MM.1S (cell line): ENCODE measurements around the gene SHF.
A peak's percentile ranks its signal among the peaks of the same experiment; 100 is the strongest.

Source experiments
- DNase-seq: peaks from one replicate; pipeline ENCODE4 v3.0.0-alpha.2; 2015
- H2AFZ ChIP-seq: fragments of 300-600 bp; sonication (generic); 2 replicates; pipeline ENCODE4 v1.6.0; 2016; ENCODE audit warnings: antibody characterized with exemption, low read length
- H3F3A ChIP-seq: fragments of 300-600 bp; sonication (generic); 2 replicates; pipeline ENCODE4 v1.6.1; 2016; ENCODE audit warnings: mild to moderate bottlenecking, antibody characterized with exemption, low read length, moderate library complexity, mixed read lengths; ENCODE audit not compliant: insufficient read depth
- H3K27ac ChIP-seq: fragments of 300-600 bp; sonication (generic); 2 replicates; pipeline ENCODE4 v1.5.1; 2016; ENCODE audit warnings: mild to moderate bottlenecking, low read length
- H3K27me3 ChIP-seq: fragments of 300-600 bp; sonication (generic); replicated peaks from 2 replicates; pipeline ENCODE4 v1.6.0; 2016; ENCODE audit warnings: low read length; ENCODE audit not compliant: insufficient read depth
- H3K36me3 ChIP-seq: fragments of 300-600 bp; sonication (generic); replicated peaks from 2 replicates; pipeline ENCODE4 v1.6.1; 2016; ENCODE audit warnings: mild to moderate bottlenecking, low read length, mixed read lengths; ENCODE audit not compliant: insufficient read depth
- H3K4me1 ChIP-seq: fragments of 300-600 bp; sonication (generic); 2 replicates; pipeline ENCODE4 v1.6.1; 2016; ENCODE audit warnings: low read length, mixed read lengths
- H3K4me2 ChIP-seq: fragments of 300-600 bp; sonication (generic); 2 replicates; pipeline ENCODE4 v1.6.0; 2016; ENCODE audit warnings: low read depth, low read length
- H3K4me3 ChIP-seq: fragments of 300-600 bp; sonication (generic); 2 replicates; pipeline ENCODE4 v1.5.1; 2016; ENCODE audit warnings: low read length, mixed read lengths
- H3K79me2 ChIP-seq: fragments of 300-600 bp; sonication (generic); 2 replicates; pipeline ENCODE4 v1.6.1; 2016; ENCODE audit warnings: mixed run types, low read length, mixed read lengths
- H3K9ac ChIP-seq: fragments of 300-600 bp; sonication (generic); 2 replicates; pipeline ENCODE4 v1.6.1; 2016; ENCODE audit warnings: low read length, mixed read lengths
- H3K9me2 ChIP-seq: fragments of 300-600 bp; sonication (generic); replicated peaks from 2 replicates; pipeline ENCODE4 v1.6.1; 2016; ENCODE audit warnings: mild to moderate bottlenecking, low read length, mixed read lengths; ENCODE audit not compliant: insufficient read depth
- H3K9me3 ChIP-seq: fragments of 300-600 bp; sonication (generic); replicated peaks from 2 replicates; pipeline ENCODE4 v1.6.1; 2016; ENCODE audit warnings: mild to moderate bottlenecking, low read length, mixed read lengths; ENCODE audit not compliant: insufficient read depth
- H4K20me1 ChIP-seq: fragments of 300-600 bp; sonication (generic); 2 replicates; pipeline ENCODE4 v1.6.1; 2016; ENCODE audit warnings: mild to moderate bottlenecking, low read length, moderate library complexity, mixed read lengths; ENCODE audit not compliant: insufficient read depth
- EZH2 ChIP-seq: fragments of 300-600 bp; sonication (generic); optimal IDR thresholded peaks from 2 replicates; pipeline ENCODE3; 2017; ENCODE audit warnings: low read depth, mild to moderate bottlenecking, antibody characterized with exemption, low read length, mixed read lengths
- EZH2phosphoT487 ChIP-seq: fragments of 300-600 bp; sonication (generic); IDR thresholded peaks from 2 replicates; pipeline ENCODE4 v1.6.1; 2018; ENCODE audit warnings: antibody characterized with exemption, low read length
- TF ChIP-seq, protein P1 (sequence below): fragments of 300-600 bp; sonication (generic); IDR thresholded peaks from 2 replicates; pipeline ENCODE4 v1.5.1; 2016; ENCODE audit warnings: antibody characterized with exemption, low read length, mixed read lengths

Gene SHF

GRCh38 chr15:45134682-45135604 is 52.8 kb downstream of the SHF start:
- Histone ChIP-seq H3K9me2 (no peaks in the 10 kb centered on the region), H3K4me3 (peak overlapping the region; percentile 7; the same call in 1 of the 2 replicates)

GRCh38 chr15:45134046-45134445 is 53.7 kb downstream of the SHF start:
- TF ChIP-seq EZH2 = no peak
- TF ChIP-seq, protein P1, sequence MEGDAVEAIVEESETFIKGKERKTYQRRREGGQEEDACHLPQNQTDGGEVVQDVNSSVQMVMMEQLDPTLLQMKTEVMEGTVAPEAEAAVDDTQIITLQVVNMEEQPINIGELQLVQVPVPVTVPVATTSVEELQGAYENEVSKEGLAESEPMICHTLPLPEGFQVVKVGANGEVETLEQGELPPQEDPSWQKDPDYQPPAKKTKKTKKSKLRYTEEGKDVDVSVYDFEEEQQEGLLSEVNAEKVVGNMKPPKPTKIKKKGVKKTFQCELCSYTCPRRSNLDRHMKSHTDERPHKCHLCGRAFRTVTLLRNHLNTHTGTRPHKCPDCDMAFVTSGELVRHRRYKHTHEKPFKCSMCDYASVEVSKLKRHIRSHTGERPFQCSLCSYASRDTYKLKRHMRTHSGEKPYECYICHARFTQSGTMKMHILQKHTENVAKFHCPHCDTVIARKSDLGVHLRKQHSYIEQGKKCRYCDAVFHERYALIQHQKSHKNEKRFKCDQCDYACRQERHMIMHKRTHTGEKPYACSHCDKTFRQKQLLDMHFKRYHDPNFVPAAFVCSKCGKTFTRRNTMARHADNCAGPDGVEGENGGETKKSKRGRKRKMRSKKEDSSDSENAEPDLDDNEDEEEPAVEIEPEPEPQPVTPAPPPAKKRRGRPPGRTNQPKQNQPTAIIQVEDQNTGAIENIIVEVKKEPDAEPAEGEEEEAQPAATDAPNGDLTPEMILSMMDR = no peak
- no peak for TF ChIP-seq EZH2phosphoT487
- no peak for DNase-seq
- Histone ChIP-seq H3K9ac (no peak overlapping the region), H3K9me3 (no peaks in the 10 kb centered on the region), H3K27ac (no peak overlapping the region), H2AFZ (no peak overlapping the region), H3K4me1 (0 out of 2 replicates have a peak, but pooled peaks cover 3% of the 10 kb centered on the region), H3K9me2 (no peaks in the 10 kb centered on the region), H3K79me2 (no peaks in the 10 kb centered on the region), H3K4me3 (no peak overlapping the region), H4K20me1 (no peaks in the 10 kb centered on the region; the same call in 1 of the 2 replicates), H3K27me3 (no peaks in the 10 kb centered on the region; the same call in 1 of the 2 replicates), H3F3A (no peaks in the 10 kb centered on the region), H3K4me2 (no peak overlapping the region), H3K36me3 (no peaks in the 10 kb centered on the region)

More at GRCh38 chr15:45134682-45135604, 52.8 kb downstream of the SHF start:
- no peaks in the 10 kb centered on the region for H3F3A ChIP-seq
- H2AFZ ChIP-seq = peak overlapping the region; percentile 48; the same call in 1 of the 2 replicates
- no peak for TF ChIP-seq EZH2phosphoT487
- TF ChIP-seq, protein P1 = peak; percentile 7; the same call in 1 of the 2 replicates
- no peak for TF ChIP-seq EZH2
- 0 out of 2 replicates have a peak, but pooled peaks cover 3% of the 10 kb centered on the region for H3K4me1 ChIP-seq
- H3K4me2 ChIP-seq = peak overlapping the region; percentile 52; the same call in 1 of the 2 replicates
- no peaks in the 10 kb centered on the region; the same call in 1 of the 2 replicates for H4K20me1 ChIP-seq
- no peaks in the 10 kb centered on the region for H3K36me3 ChIP-seq
- H3K27ac ChIP-seq = no peak overlapping the region
- no peaks in the 10 kb centered on the region; the same call in 1 of the 2 replicates for H3K27me3 ChIP-seq
- H3K79me2 ChIP-seq = no peaks in the 10 kb centered on the region
- no peaks in the 10 kb centered on the region for H3K9me3 ChIP-seq
- no peak for DNase-seq
- no peak overlapping the region for H3K9ac ChIP-seq

DNA sequence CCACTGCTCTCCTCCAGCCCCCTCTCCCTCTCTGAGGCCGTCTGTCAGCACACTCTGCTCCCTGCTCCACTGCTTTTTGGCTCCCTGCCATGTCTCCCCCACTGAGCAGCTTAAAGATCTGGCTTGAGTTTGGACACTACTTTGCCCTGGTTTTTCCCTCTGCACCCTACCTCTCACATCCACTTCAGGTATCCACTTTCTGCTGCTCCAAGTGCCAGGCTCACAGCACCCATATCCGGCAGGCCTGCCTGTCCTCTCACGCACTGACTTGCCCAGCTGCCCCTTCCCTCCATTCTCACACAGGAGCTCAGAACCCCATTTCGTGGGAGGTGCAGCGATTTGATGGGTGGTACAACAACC is 54.2 kb downstream of the SHF start:
- TF ChIP-seq EZH2phosphoT487 (no peak), EZH2 (no peak)
- TF ChIP-seq, protein P1 = no peak
- H3K4me2 ChIP-seq = no peak overlapping the region
- H3K27ac ChIP-seq = no peak overlapping the region
- no peak overlapping the region for H2AFZ ChIP-seq
- no peak for DNase-seq
- H3K79me2 ChIP-seq = no peaks in the 10 kb centered on the region
- no peaks in the 10 kb centered on the region for H3K9me2 ChIP-seq
- no peaks in the 10 kb centered on the region for H3F3A ChIP-seq
- no peak overlapping the region for H3K9ac ChIP-seq
- H3K4me3 ChIP-seq = no peak overlapping the region
- H3K9me3 ChIP-seq = no peaks in the 10 kb centered on the region
- H4K20me1 ChIP-seq = no peaks in the 10 kb centered on the region; the same call in 1 of the 2 replicates
- H3K27me3 ChIP-seq = peaks cover 4% of the 10 kb centered on the region; the same call in 1 of the 2 replicates
- no peaks in the 10 kb centered on the region for H3K36me3 ChIP-seq
- 0 out of 2 replicates have a peak, but pooled peaks cover 3% of the 10 kb centered on the region for H3K4me1 ChIP-seq
